Measurements from ENCODE around the gene C1QTNF2.
"Not testable (repeated sequence)": the region's sequence is repeated elsewhere in the genome, so short reads cannot be mapped to it uniquely, and the experiment has no call there.

C1QTNF2 gene

DNA sequence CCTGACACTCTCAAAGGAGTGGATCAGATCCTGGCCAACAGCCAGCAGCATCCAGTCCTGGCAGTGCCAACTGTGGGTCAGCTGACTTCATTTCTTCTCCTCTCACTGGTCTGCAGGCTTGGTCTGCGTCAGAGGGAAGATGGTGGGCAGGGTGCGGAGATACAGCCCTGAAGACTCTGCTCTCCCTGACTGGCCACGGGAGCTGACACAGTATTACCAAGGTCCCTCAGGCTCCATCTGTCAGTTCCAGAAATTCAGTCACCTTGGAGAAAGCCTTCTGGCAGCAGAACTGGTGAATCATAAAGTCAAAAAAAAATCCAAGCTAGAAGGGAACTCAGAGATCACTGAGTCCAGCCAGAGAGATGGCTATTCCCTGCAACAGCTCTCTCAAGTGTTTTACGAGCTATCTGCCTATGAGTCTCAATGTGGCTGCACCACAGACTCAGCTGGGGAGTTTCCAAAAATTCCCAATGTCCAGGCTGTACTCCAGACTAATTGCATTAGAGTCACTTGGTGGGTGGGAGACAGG lies 27.9 kb downstream of the C1QTNF2 start:
- DNase-seq (ENCODE audit: low read depth) = no peak

DNA sequence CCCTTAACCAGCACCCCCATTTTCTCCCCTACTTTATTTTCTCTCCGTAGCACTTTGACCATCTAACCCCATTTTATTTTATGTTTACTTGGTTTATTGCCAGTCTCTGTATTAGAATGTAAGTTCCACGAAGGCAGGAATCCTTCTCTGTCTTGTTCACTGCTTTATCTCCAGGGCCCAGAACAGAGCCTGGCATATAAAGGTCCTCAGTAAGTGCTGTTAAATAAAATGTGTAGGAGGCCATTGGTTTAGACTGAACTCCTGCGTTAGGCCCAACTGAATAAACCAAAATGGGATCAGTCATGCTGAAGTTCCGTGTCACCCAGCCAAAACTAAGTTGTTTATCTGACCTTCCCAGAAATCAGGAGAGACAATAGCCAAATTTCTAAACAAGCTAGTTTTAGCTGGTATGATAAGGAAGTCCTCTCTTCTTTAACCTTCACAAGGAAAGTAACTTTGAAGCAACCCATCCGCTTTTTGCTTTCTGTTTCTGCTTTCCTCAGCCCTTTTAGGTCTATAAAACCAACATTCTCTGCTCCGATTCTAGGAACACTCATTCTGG lies 29.0 kb downstream of the C1QTNF2 start:
- DNase-seq (ENCODE audit: low read depth) = no peak

DNA sequence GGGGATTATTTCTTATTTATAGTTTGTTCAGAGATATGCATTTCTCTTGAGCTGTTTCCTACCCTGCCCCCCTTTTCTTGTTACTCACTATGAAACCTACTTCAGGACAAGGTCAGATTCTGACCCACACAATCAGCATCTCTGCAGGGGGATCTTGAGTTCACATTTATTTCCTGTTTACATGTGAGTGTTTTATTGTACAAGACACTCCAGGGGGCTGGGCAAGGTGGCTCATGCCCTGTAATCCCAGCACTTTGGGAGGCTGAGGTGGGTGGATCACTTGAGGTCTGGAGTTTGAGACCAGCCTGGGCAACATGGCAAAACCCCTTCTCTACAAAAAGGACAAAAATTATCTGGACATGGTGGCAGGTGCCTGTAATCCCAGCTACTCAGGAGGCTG lies 29.9 kb downstream of the C1QTNF2 start:
- not testable (repeated sequence) for DNase-seq (ENCODE audit: low read depth)

DNA sequence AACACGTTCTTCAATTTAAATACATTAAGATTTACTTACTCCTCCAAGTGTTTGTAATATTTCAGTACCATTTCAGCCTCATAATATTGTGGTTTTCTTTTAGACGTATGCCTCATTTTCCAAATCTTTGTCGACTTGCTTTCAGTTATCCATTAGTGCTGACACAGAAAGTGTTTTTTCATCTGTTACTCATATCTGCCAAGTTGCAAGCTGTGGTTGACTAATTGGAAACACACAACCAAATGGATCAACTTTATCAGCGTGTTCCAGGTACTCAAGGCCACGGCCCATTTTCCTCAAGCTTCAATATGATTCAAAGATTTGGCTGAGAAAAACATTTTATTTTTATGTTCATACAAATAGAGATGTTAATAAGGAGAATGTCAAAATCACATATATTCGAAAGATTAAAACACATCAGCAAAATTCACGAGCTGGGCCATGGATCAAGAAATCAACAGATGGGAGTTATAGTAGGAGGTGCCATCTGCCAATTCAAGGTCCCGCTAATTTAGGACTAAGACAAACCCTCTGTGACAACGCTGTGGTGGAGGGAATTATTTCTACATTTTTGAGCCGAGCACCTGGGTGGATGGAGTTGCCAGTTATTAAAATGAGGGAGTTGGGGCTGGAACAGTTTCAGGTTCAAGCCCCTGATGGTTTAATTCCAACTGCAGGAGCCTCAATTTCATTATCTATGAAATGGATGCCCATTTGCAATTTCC lies 30.9 kb downstream of the C1QTNF2 start:
- no peak for DNase-seq (ENCODE audit: low read depth)

DNA sequence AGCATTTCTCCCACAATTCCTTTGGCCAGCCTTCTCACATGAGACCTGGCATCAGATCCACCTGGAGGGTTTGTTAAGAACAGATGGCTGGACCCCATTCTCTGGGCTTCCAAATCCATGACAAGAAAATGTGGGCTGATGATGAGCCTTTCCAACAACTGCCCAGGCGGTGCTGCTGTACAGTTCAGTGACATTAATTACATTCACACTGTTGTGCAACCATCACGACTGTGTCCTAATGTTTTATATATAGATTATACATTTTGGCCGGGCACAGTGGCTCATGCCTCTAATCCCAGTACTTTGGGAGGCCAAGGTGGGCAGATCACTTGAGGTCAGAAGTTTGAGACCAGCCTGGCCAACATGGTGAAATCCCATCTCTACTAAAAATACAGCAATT lies 35.7 kb downstream of the C1QTNF2 start:
- DNase-seq (ENCODE audit: low read depth) = not testable (repeated sequence)

DNA sequence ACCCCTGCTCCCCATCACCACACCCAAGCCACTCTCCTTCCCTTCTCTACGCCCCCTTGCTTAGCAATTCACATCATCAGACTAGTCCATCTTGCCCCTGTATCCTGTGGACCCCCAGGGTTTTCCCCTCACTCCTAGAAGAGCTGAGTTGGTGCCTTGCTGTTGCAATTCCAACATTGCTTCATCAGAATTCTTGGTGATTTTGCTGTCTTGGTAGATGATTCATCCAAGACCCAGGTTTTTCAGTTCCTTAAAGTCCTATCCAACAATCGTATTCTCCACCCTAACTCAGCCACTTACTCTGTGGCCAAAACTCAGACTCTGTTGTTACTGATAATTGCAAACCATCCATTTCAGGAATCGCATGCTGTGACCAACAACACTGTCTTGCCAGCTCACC lies 36.7 kb downstream of the C1QTNF2 start:
- no peak for DNase-seq (ENCODE audit: low read depth)

DNA sequence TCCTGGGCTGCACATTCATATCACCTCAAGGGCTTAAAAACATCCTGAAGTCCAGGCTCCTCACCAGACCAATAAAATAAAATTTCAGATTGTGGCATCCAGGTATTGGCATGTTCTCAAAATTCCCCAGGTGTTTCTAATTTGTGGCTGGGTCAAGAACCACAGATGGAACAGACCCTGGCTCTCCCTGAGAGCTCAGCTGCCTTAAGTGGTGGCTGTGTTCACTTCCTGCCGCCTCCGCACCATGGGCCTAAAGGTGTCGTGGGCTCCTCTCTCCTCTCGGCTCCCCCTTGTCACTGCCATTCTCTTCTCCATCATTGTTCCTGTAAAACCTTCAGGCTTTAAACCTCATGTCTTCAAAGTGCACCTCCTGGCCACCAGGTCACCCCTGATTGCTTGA lies 40.2 kb downstream of the C1QTNF2 start:
- no peak for DNase-seq (ENCODE audit: low read depth)

DNA sequence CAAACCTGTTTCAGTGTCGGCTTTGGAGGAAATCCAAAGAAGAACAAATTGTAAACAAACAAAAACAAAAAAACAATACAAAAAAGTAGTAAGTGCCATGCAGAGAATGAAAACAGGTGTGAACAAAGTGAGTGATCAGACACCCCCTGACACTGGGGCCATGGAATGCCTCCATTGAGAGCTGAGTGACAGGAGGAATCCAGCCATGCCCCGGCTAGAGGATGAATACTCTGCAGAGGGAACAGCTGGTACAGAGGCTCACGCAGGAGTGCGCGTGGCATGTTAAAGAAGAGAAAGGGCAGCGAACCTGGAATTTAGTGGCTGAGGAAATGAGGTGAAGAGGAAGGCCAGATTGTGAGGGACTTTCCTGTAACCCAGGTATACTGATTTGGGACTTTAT lies 42.6 kb downstream of the C1QTNF2 start:
- no peak for DNase-seq (ENCODE audit: low read depth)

DNA sequence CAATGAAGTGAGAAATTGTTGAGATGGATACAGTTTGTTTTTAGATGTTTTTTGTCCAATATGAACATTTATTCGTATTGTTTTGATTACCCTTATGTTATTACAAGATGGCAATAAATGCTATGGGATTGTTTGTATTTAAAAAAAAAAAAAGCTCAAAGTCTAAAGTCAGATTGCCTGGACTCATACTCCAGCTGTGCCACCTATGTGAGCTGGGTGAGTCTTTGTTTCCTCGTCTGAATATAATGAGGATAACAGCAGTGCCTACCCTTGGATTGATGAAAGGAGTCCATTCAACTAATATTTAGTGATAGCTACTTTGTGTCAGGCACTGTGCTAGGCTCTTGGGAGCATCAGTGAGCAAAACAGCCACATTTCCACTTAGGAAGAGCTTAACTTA lies 43.4 kb downstream of the C1QTNF2 start:
- no peak for DNase-seq (ENCODE audit: low read depth)

DNA sequence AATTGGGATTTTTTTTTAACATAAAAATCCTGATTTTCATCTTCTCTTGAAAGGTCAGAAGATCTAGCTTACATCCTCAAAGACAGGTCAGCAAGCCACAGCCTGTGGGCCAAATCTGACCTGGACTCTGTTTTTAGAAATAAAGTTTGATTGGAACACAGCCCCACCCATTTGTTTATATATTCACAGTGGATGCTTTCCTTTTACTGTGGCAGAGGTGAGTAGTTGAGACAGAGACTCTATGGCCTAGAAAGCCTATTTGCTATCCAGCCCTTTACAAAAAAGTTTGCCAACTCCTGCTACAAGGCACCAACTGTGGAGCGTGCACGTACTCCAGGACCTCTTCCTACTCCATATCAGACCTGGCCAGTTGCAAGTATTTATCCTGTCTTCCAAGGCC lies 44.7 kb downstream of the C1QTNF2 start:
- no peak for DNase-seq (ENCODE audit: low read depth)

DNA sequence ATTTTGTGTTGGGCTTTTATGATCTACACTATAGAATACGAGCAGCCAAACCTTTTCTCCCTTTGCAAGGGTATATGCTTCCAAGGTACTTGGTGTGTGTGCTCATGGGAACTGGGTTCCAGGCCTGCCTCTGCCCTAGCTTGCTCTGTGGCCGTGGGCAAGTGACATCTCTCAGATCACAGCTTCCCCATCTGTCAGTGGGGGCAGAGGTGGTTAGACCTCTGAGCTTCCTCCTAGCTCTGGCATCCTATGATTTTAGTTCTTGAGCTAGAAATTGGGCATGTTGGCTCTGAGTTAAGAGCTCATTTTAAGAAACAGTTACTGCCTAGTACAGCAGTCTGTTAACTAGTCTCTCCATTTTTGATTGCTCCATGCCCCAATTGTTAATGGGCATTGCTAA lies 45.5 kb downstream of the C1QTNF2 start:
- DNase-seq (ENCODE audit: low read depth) = no peak

DNA sequence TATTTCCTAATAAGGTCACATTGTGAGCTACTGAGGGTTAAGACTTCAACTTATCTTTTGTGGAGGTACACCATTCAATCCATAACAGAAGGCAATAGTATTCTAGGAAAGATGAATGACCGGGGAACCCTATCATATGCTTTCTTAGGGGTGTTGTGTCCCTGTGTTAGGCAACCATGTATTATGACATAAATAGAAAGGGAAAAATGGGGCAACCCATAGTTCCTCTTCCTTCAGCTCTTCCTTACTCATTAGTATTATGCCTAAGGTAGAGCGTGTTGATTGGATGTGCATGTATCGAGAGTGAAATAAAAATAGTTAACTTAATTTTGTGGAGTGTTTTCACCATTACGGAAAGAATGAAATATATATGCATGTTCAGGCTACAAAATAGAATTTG lies 52.0 kb downstream of the C1QTNF2 start:
- no peak for DNase-seq (ENCODE audit: low read depth)

DNA sequence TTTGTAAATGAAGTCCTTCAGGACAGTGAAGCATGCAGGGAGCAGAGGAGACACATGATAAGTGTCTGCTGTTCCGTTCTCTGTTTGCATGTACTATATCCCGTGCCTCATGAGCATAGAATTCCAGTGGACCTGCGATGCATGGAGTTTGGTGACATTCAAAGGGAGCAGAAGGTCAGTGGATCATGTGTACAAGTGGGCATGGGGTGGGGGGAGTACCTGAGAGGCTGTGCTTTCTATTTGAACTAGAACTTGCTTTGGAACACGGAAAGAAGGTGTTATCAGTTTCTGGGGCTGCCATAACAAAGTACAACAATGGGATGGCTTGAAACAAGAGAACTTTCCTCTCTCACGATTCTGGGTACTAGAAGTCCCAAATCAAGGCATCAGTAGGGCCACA lies 53.0 kb downstream of the C1QTNF2 start:
- no peak for DNase-seq (ENCODE audit: low read depth)

DNA sequence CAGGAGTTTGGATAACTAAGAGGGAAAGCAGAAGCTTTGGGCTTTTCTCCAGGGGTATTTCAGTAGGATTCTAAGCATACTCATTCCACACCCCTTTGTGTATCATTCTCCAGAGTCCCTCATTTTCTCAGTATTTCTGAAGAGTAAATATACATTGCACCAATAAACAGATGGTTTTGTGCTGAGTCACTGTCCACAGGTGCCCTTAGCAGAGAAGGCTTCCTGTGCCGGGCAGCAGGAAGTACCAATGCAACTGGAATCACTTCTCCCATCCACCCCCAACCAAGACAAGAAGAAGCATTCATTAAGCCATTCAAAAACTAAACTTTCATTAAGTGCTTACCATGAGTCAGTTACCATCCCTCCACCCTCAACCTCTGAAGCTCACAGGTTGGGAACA lies 54.5 kb downstream of the C1QTNF2 start:
- DNase-seq (ENCODE audit: low read depth) = no peak

DNA sequence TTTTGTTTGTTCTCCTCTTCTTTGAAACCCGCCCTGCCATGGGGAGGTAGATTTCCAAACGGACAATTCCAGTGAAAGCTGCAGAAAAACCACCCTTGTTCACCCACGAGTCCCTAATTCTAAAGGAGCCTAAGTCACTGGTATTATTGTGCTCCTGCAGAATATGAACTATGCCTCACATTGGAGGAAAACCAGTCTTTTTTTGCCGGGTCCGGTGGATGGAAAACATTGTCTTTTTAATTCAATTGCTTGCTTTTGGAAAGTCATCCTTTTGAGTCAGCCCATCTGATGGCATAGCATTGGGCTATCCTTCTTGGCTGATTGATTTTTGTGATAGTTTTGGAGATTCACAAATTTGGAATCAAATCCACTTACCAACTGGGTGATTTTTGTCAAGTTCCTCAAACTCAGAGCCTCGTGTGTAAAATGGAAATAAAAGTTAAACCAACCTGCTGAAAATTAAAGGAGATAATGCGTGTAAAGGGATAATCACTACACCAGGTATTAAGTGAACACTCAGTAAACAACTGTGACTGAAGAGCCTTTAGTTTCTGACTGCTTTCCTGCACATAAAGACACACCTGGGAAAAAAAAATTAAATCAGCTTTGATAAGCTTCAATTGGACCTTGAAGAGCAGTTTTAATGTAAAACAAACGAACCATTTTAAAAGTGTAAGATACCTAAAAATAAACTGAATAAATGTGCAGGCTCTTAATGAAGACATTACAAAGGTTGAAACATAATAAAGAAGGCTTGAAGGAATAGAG lies 57.3 kb downstream of the C1QTNF2 start:
- DNase-seq (ENCODE audit: low read depth) = no peak

DNA sequence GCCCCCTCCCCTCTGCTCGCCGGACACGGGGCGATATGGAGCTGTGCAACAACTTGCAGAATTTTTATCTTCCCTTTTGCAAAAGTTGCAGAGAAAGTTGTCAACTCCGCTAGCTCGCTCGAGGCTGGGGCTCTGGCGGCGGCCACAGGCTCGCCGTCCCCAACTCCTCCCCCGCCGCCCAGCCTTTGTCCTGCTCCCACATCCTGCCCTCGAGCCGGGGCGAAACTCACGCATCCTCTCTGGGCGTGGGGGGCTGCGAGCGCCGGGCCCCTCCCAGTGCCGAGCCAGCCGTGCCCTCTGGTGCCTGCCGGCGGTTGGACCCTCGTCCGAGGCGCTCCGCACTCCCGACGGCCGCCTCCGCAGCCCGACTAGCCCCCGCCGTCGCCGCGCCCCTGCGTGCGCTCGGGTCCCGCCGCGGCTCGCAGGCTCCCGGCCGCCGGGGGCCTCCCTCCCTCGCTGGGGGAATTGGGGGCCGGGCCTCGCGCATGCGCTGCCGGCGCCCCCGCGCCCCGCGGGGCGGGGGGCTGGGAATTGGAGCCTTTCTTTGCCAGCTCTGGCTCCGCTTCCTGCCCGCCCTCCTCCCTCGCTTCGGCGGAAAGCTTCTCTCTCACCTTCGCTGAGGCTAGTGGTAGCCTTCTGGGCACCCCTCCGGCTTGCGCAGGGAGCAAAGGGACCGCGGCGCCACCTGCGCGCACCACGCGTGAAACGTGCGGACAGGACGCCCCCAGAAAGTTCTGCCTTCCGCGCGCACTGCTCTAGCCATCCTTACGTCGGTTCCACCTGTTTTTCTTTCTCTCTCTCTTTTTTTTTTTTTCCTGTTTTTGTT lies 58.1 kb downstream of the C1QTNF2 start, which contains the start of gene CCNJL:
Gene CCNJL (minus strand): TSS at position 431 of the 826 bp plus-strand sequence. CDS start 641 bp downstream, outside the sequence.
- no peak for DNase-seq (ENCODE audit: low read depth)

DNA sequence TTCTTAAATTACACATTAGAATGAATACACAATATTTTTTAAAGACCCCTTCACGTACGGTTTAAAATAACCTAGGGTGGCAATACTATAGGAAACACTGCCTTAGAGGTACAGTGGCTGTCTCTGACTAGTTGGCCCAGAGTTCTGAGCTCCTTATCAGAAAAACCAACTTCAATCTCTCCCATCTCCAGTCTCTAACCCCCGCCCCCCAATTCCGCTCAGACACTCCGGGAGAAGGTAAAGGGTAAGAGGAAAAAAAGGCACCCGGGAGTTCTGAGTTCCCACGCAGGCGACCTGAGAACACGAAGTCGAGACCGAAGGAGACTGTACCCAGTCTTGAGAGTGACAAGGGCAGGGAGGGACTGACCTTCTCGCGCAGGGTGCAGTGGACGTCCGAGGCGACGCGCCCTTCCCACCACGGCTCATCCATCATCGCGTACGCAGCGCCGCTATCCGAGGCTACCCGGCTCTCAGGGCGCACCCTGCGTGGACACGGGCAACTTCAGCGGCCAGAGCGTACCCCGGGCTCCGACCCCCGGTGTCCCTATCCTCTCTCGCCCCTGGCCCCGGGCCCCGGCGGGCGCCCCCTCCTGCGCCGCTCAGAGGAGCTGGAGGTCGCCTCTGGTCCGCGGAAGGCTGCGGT lies 58.8 kb downstream of the C1QTNF2 start:
- no peak for DNase-seq (ENCODE audit: low read depth)

DNA sequence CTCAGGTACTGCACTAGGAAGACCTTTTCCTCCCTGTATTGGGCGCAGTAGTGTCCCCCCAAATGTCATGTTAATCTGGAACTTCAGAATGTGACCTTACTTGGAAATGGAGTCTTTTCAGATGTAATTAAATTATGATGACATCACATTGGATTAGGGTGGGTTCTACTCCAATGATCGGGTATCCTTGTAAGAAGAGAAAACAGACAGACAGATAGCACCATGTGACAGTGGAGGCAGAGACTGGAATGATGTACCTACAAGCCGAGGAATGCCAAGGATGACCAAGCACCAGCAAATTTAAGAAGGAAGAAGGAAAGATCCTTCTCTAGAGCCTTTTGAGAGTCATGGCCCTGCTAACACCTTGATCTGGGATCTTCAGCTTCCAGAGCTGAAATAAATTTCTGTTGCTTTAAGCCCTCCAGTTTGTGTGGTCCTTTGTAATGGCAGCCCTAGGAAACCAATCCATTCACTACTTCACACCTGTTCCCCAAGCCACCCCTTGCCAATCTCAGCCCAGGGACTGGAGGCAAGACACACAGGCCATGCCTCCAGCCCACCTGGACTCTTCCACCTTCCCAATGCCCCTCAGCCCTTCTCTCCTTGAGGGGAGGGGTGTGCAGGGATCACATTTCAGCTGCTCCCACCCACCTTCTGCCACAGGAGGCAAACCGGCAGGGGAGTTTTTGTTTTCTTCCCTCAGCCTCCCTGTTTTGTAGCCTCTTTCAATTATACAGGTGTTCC lies 59.7 kb downstream of the C1QTNF2 start:
- DNase-seq (ENCODE audit: low read depth) = no peak

DNA sequence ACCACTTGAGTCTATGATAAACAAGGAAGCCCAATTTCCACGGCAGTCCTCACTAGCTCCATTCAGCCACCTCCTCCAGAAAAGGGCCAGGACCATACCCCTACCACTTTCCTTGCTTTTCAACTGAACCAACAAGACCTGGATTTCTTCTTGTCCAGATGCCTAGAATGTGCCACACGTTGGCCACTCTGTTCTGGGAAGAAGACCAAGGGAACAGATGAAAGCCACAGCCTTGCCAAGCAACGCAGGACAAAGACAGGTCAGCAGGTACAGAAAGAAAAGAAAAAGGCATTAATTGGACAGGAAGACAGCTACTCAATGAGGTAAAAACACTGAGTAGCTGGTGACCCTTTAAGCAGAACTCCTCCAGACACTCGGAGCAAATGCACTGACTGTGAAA lies 60.3 kb downstream of the C1QTNF2 start:
- no peak for DNase-seq (ENCODE audit: low read depth)

DNA sequence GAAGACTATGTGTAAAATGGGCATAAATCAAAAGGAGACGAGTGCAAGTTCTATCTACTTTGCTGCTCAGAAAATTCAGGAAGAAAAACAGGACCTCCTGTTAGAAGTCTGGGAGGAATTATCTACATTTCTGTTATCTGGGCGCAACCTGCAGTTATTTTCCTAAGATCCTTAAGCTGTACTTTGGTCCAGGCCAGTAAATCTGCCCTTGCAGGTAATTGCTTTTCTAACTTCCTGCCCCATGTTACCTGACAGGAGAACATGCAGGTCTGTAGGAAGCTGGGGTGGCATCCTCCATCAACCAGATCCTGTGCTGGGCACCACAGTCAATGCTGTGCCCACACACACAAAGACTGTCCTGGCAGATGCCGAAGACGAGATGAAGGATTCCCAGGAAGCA lies 63.7 kb downstream of the C1QTNF2 start:
- DNase-seq (ENCODE audit: low read depth) = no peak

DNA sequence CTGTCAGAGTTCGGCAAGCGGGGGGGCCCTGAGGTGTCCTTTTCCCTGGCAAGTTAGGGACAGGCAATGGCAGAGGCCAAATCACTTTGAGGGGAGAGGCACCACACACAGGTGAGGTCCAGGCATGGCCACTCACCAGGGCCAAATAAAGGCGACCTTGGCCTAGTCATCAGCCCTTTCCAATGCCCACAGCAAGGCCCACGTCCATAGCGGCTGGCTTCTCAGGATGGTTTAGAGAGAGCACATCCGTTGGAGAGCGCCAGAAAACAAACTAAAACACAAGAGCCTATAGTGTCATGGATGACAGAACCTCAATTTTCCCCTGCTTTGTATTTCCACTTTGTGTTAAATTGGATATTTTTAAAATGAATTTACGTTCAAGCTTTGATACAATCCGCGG lies 65.1 kb downstream of the C1QTNF2 start:
- no peak for DNase-seq (ENCODE audit: low read depth)
